ENCODE results near the gene APBA1. TPM values are rescaled to one million over a fixed set of nuclear protein-coding genes. Genes with fewer than 3 reads are reported as not detected.

Gene APBA1
- total and polyA plus RNA-seq, 9 of the 15 experiments (the other 6 are each of a cell fraction or from before 2014, with no cell fraction given): 0.01 to 0.02 TPM; not detected in 7

- TF ChIP-seq ATF6 (CRISPR knock-in tag; IDR thresholded peaks at IDR 0.05) (no peak), NCOA1 (IDR thresholded peaks at IDR 0.05; ENCODE audit: low read depth) (no peak), ZNF263 (CRISPR knock-in tag; IDR thresholded peaks at IDR 0.05; ENCODE audit: borderline replicate concordance) (no peak), HNRNPLL (IDR thresholded peaks at IDR 0.05; ENCODE audit: low read depth, low read length, poor library complexity, severe bottlenecking) (no peak), PML (IDR thresholded peaks at IDR 0.05; ENCODE audit: low read length) (no peak), HDAC6 (IDR thresholded peaks at IDR 0.05; ENCODE audit: low read depth, low read length) (no peak), RFX1 (IDR thresholded peaks at IDR 0.05) (no peak)
Measured at GRCh38 chr9:69715825-69716224, 43.7 kb upstream of the APBA1 start (continued).

- no peak overlapping the region for H2AFZ ChIP-seq (ENCODE audit: low read depth, low read length)
- FAIRE-seq: no peak
- H3K4me2 ChIP-seq (ENCODE audit: insufficient read depth, low read length): no peak overlapping the region
- 100% methylated on average over 3 of the region's 3 CpGs for WGBS (ENCODE audit: insufficient coverage, low coverage, missing lambda C conversion rate)
- H3K9me3 ChIP-seq (replicated peaks; ENCODE audit: control insufficient read depth, insufficient read depth, low read depth, low read length): no peaks in the 10 kb centered on the region
- H3K4me3 ChIP-seq: no peak overlapping the region
- H4K20me1 ChIP-seq (replicated peaks; ENCODE audit: control insufficient read depth, insufficient read depth, low read length): no peaks in the 10 kb centered on the region
- H3K27ac ChIP-seq (ENCODE audit: extremely low read depth, low read depth, low read length): no peak overlapping the region
- no peaks in the 10 kb centered on the region for H3K79me2 ChIP-seq (ENCODE audit: control insufficient read depth, insufficient read depth, low read length)
- peaks cover 0 to 5% of the 10 kb centered on the region in 2 experiments; a peak in 2 of 5 replicates for H3K4me1 ChIP-seq (replicated peaks in 1 of 2; ENCODE audit: control insufficient read depth in 2 of 2, insufficient read depth in 2 of 2, low read length in 2 of 2)
- no peaks in the 10 kb centered on the region for H3K9me1 ChIP-seq (ENCODE audit: control insufficient read depth, insufficient read depth, low read length)
- intact Hi-C loops (cut with micrococcal nuclease): no loop called here
- H3K9ac ChIP-seq (ENCODE audit: insufficient read depth in 1 of 2, low read depth in 2 of 2, low read length in 2 of 2): no peak overlapping the region
- ATAC-seq: no peak
- BruUV-seq (replicated peaks): no TSS peak
- H3K36me3 ChIP-seq (ENCODE audit: control insufficient read depth, insufficient read depth, low read length): peaks cover 45% of the 10 kb centered on the region
- ChIA-PET POLR2A (interaction anchor here (0.6 kb wide), 1 partner anchor 9 kb away, joined by 3 read pairs; no protein-coding TSS in a partner anchor), CTCF (ENCODE audit: low intra/inter-chr PET ratio) (no interaction called here)
- DNase-seq (ENCODE audit: extremely low read depth in 1 of 4, low spot score in 3 of 4): no peak
- no peaks in the 10 kb centered on the region for H3K27me3 ChIP-seq (ENCODE audit: control insufficient read depth in 2 of 2, insufficient read depth in 2 of 2, low read length in 2 of 2)
- in situ Hi-C loops (cut with MboI): no loop called here
- TF ChIP-seq, protein P1, sequence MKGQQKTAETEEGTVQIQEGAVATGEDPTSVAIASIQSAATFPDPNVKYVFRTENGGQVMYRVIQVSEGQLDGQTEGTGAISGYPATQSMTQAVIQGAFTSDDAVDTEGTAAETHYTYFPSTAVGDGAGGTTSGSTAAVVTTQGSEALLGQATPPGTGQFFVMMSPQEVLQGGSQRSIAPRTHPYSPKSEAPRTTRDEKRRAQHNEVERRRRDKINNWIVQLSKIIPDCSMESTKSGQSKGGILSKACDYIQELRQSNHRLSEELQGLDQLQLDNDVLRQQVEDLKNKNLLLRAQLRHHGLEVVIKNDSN (CRISPR knock-in tag; IDR thresholded peaks at IDR 0.05): no peak
- no peak for TF ChIP-seq MIER1 (IDR thresholded peaks at IDR 0.05; ENCODE audit: low read depth)
- no peak for TF ChIP-seq SMAD1 (IDR thresholded peaks at IDR 0.05; ENCODE audit: low read depth, low read length, partially characterized antibody)
- TF ChIP-seq TEAD4 (IDR thresholded peaks at IDR 0.05; ENCODE audit: low read length): no peak
- no peak for TF ChIP-seq TEAD4 (CRISPR knock-in tag; IDR thresholded peaks at IDR 0.05; ENCODE audit: borderline replicate concordance)
- TF ChIP-seq YBX1 (IDR thresholded peaks at IDR 0.05): no peak
- no peak for TF ChIP-seq ZNF507 (tag; conservative IDR thresholded peaks at IDR 0.05)
- no peak for TF ChIP-seq USF2 (CRISPR knock-in tag; IDR thresholded peaks at IDR 0.05)
- TF ChIP-seq, protein P2, sequence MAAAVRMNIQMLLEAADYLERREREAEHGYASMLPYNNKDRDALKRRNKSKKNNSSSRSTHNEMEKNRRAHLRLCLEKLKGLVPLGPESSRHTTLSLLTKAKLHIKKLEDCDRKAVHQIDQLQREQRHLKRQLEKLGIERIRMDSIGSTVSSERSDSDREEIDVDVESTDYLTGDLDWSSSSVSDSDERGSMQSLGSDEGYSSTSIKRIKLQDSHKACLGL (CRISPR knock-in tag; IDR thresholded peaks at IDR 0.05; ENCODE audit: borderline replicate concordance, poor library complexity, severe bottlenecking): no peak
Measured at GRCh38 chr9:69715096-69715495, 42.9 kb upstream of the APBA1 start.
